ENCODE measurements around the gene CCDC192.

The CCDC192 gene

DNA sequence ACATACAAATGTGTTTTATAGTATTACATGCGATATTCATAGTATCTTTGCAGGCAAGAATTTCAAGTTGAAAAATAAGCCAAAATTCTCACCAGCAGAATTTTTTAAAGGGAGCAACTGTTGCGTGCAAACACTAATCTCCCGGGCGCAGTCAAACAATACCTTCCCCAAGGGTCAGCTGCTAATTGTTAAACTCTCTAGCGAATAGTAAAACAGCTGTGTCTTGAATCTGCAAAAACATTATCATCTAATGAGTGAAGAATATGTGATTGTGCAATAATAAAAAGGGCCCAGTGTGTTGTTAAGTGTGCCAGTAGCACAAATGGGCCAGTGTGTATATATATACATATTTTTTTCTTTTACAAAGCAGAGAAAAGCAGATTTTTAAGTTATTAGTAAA is 131.4 kb downstream of the CCDC192 start:
- no peaks in the 10 kb centered on the region for H3K27me3 ChIP-seq (replicated peaks)
- no peak for TF ChIP-seq CTCF (IDR thresholded peaks at IDR 0.05; ENCODE audit: low read depth, low read length, missing control alignments)
- DNase-seq = no peak
- H3K4me3 ChIP-seq (ENCODE audit: low read depth, low read length) = no peak overlapping the region
- in situ Hi-C loops (cut with HindIII; ENCODE audit: low pct_ligation_motif_present, low sequenced_read_pairs) = no loop called here
- no peak overlapping the region for H3K27ac ChIP-seq
- H3K36me3 ChIP-seq (replicated peaks) = no peaks in the 10 kb centered on the region

GRCh38 chr5:127838661-127839060 is 135.5 kb downstream of the CCDC192 start:
- in situ Hi-C loops (cut with HindIII; ENCODE audit: low pct_ligation_motif_present, low sequenced_read_pairs) = no loop called here
- peak; percentile 64 for DNase-seq
- no peak overlapping the region for H3K27ac ChIP-seq
- no peak overlapping the region for H3K4me3 ChIP-seq (ENCODE audit: low read depth, low read length)
- H3K36me3 ChIP-seq (replicated peaks) = no peaks in the 10 kb centered on the region
- no peaks in the 10 kb centered on the region for H3K27me3 ChIP-seq (replicated peaks)
- no peak for TF ChIP-seq CTCF (IDR thresholded peaks at IDR 0.05; ENCODE audit: low read depth, low read length, missing control alignments)

DNA sequence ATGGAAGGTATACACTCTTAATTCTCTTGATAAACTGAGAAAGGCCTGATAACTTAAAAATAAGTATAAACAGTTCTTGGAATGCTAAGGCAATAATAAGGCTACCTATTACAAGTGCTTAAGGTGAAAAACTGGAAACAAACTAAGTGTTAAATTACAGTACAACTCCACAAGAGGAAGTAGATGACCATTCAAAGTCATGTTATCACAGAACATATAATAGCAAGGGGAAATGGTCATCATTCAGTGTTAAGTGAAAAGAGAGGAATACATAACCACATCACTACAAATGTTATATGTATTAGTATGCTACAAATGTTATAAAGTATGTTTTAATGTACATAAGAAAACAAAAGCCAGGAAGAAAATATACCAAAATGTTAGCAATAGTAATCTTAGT is 135.9 kb downstream of the CCDC192 start:
- no peaks in the 10 kb centered on the region for H3K36me3 ChIP-seq (replicated peaks)
- H3K27ac ChIP-seq = no peak overlapping the region
- in situ Hi-C loops (cut with HindIII; ENCODE audit: low pct_ligation_motif_present, low sequenced_read_pairs) = no loop called here
- no peak overlapping the region for H3K4me3 ChIP-seq (ENCODE audit: low read depth, low read length)
- H3K27me3 ChIP-seq (replicated peaks) = no peaks in the 10 kb centered on the region
- no peak for DNase-seq
- no peak for TF ChIP-seq CTCF (IDR thresholded peaks at IDR 0.05; ENCODE audit: low read depth, low read length, missing control alignments)

- Histone ChIP-seq H3K4me3 (ENCODE audit: low read depth, low read length) (no peak overlapping the region), H3K27me3 (replicated peaks) (no peaks in the 10 kb centered on the region), H3K36me3 (replicated peaks) (no peaks in the 10 kb centered on the region), H3K27ac (no peak overlapping the region)
- in situ Hi-C loops (cut with HindIII; ENCODE audit: low pct_ligation_motif_present, low sequenced_read_pairs) = no loop called here
- no peak for TF ChIP-seq CTCF (IDR thresholded peaks at IDR 0.05; ENCODE audit: low read depth, low read length, missing control alignments)
- no peak for DNase-seq
These were observed 136.5 kb downstream of the CCDC192 start for GRCh38 chr5:127839496-127840197.

DNA sequence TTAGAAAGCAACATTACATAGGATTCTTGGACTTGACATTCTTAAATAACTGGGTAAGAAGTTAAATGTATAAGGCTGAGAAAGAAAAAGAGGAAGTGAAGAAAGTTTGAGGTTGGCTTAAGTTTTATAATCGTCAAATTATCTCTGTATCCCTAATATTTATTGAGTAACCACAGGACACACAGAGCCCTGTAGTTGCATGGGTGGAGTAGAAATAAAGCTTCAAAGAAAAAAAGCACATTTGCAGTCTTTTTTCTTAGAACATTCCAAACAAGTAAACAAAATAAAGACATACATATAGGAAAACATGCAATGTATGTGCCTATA is 137.0 kb downstream of the CCDC192 start:
- in situ Hi-C loops (cut with HindIII; ENCODE audit: low pct_ligation_motif_present, low sequenced_read_pairs) = no loop called here
- no peak for TF ChIP-seq CTCF (IDR thresholded peaks at IDR 0.05; ENCODE audit: low read depth, low read length, missing control alignments)
- DNase-seq = no peak

DNA sequence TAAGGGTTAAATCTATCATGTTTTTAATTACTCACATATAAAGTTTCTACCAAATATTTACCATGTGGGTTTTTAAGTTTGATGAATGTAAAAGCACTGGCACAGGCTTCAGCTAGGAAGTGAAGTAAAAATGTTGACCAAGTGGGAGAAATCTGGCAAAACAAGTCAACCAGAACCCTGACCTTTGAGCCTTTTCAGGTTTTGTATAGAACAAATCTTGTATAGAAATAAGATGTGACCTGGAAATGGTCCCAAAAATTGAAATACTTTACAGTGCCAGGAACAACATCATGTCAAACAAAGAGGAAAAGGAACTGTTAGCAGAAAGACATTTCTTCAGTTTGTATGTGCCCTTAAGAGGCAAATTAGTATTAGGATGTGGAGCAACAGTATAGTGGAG is 137.6 kb downstream of the CCDC192 start:
- Histone ChIP-seq H3K27me3 (replicated peaks) (no peaks in the 10 kb centered on the region), H3K27ac (no peak overlapping the region), H3K36me3 (replicated peaks) (no peaks in the 10 kb centered on the region), H3K4me3 (ENCODE audit: low read depth, low read length) (no peak overlapping the region)
- no peak for DNase-seq
- in situ Hi-C loops (cut with HindIII; ENCODE audit: low pct_ligation_motif_present, low sequenced_read_pairs) = no loop called here
- TF ChIP-seq CTCF (IDR thresholded peaks at IDR 0.05; ENCODE audit: low read depth, low read length, missing control alignments) = no peak

More for the DNA sequence above, 137.0 kb downstream of the CCDC192 start:
- H3K27me3 ChIP-seq (replicated peaks) = no peaks in the 10 kb centered on the region
- H3K27ac ChIP-seq = no peak overlapping the region
- no peak overlapping the region for H3K4me3 ChIP-seq (ENCODE audit: low read depth, low read length)
- no peaks in the 10 kb centered on the region for H3K36me3 ChIP-seq (replicated peaks)
